HCT116 (cell line): Measurements from ENCODE around the gene NCOA5.
A peak's percentile ranks its signal among the peaks of the same experiment; 100 is the strongest.

Experiments used
- CTCF ChIP-seq, 3 experiments: fragments of 200-600 bp in 1 of 3; sonication (generic) in 1 of 3; IDR thresholded peaks in 2 of 3; conservative IDR thresholded peaks in 1 of 3; 2 replicates each; pipeline ENCODE4 v1.5.1; 2012 to 2017; ENCODE audit warnings: low read depth in 2 of 3, low read length in 2 of 3, antibody characterized with exemption in 1 of 3, borderline replicate concordance in 1 of 3, control low read depth in 1 of 3, mild to moderate bottlenecking in 1 of 3, mixed read lengths in 1 of 3, mixed run types in 1 of 3, moderate library complexity in 1 of 3; ENCODE audit not compliant: insufficient read depth in 1 of 3
- EZH2 ChIP-seq: fragments of 200-600 bp; sonication (generic); IDR thresholded peaks from 2 replicates; pipeline ENCODE4 v1.6.1; 2017; ENCODE audit warnings: antibody characterized with exemption, mixed run types
- EZH2phosphoT487 ChIP-seq: fragments of 200-600 bp; IDR thresholded peaks from 2 replicates; pipeline ENCODE4 v1.6.1; 2018; ENCODE audit warnings: antibody characterized with exemption, borderline replicate concordance
- POLR2A ChIP-seq: IDR thresholded peaks from 2 replicates; pipeline ENCODE4 v1.7.0; 2011; ENCODE audit warnings: borderline replicate concordance; ENCODE audit not compliant: insufficient read depth, insufficient read length; ENCODE audit errors: extremely low read depth
- REST ChIP-seq: IDR thresholded peaks from 2 replicates; pipeline ENCODE4 v1.6.1; 2012; ENCODE audit warnings: low read depth
- SP1 ChIP-seq: IDR thresholded peaks from 2 replicates; pipeline ENCODE4 v1.6.1; 2012; ENCODE audit warnings: low read depth

- TF ChIP-seq EZH2phosphoT487: no peak
- TF ChIP-seq POLR2A: no peak
- no peak for TF ChIP-seq SP1
- TF ChIP-seq EZH2: no peak
- TF ChIP-seq CTCF (IDR thresholded peaks at IDR 0.05 in 2 of 3, conservative IDR thresholded peaks at IDR 0.05 in 1 of 3; ENCODE audit: borderline replicate concordance in 1 of 3, insufficient read depth in 1 of 3, low read depth in 2 of 3, low read length in 2 of 3): no peak
- TF ChIP-seq REST: peak; percentile 69
Observed at GRCh38 chr20:46056970-46057855, 32.5 kb downstream of the NCOA5 start.
